HG02588 (cell line): ENCODE data around the gene SLC45A2.
"Not testable (repeated sequence)": the region's sequence is repeated elsewhere in the genome, so short reads cannot be mapped to it uniquely, and the experiment has no call there.

Experiments
- ATAC-seq: cut with Tn5 transposase; IDR thresholded peaks from one replicate; pipeline ENCODE4 v1.9.1; 2021; ENCODE audit warnings: mild to moderate bottlenecking, moderate library complexity; ENCODE audit not compliant: unreplicated experiment

The SLC45A2 gene

DNA sequence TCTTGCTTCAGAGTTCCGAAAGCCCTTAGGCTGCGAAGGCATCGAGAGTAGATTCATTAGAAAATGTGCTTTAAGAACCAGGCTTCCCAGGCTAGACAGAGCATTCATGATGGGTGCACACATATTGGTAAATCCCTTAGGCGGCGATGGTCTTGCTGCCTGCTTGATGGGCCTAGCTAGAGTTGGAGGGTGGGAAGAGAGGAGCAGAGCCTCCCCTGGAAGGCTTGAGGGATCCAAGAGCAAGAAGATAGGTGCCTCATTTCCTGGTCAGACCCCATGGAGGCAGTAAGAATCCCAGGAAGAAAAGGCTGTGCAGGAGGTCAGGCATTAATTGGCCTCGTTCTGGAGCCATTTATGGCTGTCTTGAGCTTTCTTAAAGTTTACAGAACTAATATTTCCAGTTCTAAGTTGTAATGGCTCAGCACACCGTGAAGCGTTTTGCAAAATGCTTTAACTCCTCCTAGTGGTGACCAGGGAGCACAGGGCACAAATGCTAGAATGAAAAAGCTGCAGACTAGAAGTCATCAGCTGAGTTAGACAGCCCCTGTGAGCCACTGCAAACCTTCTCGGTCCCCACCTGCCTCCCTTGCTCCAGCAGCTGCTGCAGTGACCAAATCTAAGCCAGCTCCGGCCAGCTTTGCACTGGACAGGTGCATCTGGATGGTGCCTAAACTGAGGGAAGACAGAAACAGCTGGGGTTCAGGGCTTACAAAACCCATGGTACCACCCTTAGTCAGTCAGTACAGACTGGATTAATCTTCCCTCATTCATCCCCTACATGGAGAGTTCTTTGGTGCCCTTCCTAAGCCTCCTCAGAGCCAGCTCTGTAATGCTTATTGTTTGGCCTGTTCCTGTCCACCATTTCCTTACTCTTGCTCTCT, 14.7 kb downstream of the SLC45A2 start:
- peak; percentile 65 for ATAC-seq

DNA sequence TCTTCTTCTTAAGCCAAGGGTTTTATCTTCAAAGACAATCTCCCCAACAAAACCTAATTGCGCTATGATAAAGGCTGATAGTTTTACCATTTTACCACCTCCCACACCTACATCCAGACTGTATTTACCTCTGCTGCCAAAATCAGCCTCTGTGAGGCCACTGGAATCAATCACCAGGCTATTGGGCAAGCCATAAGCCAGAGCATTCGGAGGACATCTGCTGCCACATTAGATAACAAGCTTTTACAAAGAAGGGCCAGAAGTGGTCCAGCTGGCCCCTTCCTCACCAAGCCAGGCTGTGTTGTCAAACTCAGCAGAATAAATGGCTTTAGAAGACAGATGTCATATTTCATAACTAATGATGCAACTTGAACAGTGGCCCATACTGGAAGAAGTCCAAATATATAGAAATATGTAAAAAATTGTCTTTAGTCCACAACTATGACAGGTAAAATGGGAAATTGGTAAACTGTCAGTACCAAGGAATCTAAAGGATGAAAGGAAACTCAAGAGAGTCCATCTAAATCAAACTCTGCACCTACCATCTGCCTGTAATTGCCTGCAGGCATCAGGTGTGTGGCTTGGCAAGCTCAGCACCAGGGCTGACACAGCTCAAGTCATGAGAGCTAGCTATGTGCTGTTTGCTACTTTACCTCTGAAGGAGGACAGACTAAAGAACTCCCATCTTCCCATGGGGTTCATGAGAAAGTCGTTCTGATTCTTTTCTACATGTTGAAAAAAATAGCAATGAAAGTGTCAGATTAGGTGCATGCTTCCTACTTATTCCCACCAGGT, 16.1 kb downstream of the SLC45A2 start:
- no peak for ATAC-seq

DNA sequence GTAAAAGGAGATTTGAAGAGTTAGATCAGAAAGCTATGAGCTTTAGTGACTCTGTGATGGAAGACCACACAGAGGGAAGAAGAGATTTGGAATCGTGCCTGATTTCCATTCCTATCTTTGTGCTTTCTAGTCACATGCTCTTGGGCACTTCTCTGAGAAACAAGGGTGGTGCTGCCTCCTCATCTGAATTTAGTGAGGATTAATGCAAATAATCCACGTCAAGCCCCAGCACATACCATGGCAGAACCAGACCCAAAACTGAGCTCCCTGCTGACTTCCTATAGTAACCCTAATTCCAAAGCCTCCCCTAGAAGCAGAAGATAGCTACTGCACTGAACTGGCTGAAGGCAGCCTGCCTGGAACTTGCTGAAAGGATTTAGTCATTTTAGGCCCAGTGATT, 17.7 kb downstream of the SLC45A2 start:
- ATAC-seq = no peak

DNA sequence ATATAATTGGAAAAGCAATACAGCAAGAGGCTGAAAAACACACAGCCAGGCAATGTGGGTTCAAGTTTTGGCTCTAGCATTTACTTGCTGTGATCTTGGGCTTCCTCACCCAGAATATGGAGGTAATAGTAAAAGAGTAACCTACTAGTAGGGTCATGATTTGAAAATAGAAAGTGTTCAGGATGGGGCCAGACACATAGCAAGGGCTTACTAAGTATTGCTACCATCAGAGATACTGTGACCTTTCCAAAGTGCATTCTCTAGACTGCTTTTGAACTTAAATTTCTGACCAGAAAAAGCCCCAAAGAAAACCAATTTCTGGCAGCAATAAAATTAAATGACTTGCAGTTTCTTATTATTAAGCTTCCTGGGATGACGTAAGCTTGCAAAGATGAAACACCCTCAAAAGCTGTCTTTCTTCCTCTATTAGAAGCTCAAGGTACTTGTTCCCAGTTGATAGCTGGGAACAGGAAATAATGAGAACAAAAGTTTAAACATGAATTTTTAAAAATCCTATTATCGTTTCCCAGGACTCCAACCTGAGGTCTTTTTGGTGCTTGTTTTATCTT, 20.3 kb downstream of the SLC45A2 start:
- no peak for ATAC-seq

DNA sequence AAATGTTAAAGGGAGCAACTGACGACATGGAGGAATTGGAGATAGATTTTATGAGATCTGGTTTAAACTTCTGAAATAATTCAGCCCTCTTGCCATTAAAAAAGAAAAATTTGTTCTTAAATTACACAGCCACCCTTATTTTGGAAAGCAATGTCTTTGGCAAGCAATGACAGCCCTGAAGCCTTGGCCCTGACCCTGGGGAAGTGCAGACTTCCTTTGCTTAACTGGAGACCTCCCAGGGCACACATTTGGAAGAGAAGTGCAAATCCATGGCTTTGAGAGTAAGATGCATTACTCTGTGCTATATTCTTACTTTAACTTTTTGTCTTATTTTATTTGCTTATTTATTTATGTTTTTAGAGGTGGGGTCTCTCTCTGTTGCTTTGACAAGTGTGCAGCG, 26.3 kb downstream of the SLC45A2 start:
- no peak for ATAC-seq

DNA sequence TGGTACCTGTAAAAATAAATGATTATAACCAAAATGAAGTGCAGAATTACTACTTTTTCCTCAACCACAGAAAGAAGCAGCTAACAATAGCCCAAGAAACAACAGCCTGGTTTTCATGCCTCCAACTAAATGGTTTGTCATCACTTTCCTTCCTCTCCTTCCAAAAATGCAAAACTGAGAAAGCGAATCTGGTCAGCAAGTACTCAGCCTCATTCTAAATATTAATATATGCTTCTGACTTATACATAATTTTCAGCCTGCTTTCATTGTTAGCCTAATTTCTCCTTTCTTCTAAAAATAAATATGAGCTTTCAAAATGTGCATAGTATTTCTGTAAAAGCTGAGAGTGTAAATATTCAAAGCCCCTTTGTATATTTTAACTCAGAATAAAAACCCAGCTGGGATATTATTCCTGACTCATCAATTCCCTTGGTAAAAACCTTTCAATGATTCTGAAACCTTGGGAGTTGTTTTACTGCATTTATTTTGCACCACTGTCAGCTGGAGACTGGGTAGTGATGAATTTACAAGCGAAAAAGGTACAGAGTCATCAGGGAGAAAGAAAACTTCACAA, 26.8 kb downstream of the SLC45A2 start:
- ATAC-seq = no peak

DNA sequence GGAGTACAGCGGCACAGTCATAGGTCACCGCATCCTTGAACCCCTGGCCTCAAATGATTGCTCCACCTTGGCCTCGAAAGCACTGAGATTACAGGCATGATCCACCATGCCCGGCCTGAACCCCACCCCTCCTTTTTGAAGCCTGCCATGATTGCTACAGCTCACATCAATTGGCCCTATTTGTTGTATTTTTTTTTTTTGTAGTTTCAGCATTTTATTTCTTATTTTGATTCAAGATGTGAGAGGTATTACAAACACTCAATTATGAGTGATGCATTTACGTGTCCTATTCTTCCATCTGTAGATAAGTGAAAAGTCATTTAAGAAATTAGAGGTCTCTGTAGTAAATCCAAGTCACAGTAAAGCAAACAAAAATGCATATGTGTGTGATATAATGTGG, 32.3 kb downstream of the SLC45A2 start:
- ATAC-seq = not testable (repeated sequence)

DNA sequence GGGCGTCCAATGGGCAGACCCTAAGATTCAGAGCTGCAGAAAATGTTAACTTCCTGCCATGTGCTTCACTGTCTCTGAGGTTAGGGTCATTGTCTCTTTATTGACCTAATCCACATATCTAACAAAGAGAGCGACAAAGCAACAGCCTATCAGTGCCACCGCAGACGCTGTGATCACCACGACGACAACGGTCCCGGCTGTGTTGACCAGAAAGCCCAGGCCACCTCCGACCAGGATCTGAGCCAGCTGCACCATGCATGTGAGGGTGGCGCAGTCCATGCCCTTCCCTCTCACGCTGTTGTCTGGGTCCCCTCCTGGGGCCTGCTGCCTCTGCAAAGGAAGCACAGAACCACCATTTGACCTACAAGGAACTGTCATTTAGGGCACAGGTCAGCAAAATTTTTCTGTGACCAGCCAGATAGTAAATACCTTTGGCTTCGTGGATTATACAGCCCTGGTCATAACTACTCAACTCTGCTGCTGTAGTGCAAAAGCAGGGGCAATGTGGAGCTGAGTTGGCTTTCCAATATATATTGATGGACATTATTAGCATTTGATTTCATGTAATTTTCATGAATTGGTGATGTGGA, 39.9 kb downstream of the SLC45A2 start:
- ATAC-seq = no peak

DNA sequence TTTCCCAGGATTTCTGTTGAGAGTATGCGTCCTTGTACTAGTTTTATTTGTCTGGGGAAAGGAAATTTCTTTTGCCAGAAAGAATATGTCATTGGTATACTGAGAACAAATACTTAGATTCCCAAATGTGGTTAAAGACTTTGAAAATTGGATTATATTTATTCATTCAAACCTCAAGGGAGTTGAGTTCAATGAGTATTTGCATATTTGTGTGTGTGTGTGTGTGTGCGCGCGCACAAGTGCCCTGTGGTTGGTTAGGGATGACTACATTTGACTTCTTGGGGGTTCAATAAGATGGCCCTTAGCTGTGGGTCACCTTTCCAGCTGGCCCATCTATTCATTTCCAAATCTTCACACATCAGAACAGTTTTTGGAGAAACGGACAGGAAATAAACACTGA, 43.4 kb downstream of the SLC45A2 start:
- ATAC-seq = no peak

DNA sequence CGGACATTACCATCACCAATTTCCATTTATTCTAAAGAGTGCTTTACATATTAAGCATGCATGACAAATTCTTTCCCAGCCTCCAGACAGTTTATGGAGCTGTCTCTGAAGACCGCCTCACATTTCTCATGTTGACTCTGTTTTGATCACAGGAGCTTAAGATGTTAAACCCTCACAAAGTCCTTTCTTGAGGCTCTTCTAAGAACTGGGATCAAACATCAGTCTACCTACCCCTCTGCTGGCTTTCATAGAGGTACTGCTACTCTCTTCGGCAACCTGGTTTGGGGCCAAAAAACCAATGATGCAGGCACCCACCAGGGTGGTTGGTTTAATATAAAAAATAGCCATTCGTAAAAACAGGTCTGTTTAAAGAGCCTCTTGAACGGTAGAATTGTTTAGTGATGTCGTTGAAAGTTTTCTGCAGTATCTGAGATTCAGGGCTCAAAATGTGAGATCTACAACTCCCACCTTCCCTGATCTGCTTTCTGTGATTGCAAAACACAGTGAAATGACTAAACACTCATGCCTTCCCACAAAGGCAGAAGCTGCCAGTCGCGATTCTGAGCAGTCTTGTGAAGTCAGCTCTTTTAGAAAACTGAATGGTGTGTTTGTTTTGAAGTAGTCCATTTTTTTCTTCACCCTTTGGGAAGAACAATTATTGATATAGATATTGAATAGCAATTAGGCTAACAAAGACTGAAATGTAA, 44.8 kb downstream of the SLC45A2 start:
- no peak for ATAC-seq

DNA sequence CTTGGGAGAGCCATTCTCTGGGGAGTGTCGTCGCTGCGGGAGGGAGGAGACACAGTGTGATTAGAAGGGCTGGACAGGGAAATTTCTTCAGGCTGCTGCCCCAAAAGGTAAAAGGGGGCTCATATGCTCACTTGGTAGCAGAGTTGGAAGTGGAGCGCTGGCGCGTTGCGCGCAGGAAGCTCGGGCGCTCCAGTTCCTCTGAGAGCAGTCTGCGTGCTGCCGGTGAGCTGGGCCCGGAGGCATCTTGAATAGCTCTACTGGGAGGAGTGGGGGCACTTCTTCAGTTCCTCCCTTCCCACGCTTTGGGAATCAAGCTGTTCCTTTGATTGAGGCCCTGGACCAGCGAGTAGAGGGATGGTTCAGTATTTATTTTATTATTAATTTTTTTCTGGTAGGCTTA, 45.6 kb downstream of the SLC45A2 start:
- ATAC-seq = no peak

DNA sequence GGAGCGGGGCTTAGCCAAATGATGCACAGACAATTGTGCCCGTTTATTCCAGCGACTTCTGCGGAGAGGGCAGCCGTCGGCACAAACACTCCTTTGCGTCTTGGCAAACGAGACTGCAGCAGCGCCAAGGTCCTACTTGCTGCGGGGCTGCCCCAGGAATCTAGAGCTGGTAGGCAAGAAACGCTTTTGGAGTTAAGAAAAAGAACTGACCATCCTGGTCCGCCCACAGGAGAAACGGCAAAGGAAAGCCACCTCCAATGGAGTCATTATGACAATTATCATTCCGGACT, 46.0 kb downstream of the SLC45A2 start:
- ATAC-seq = no peak

DNA sequence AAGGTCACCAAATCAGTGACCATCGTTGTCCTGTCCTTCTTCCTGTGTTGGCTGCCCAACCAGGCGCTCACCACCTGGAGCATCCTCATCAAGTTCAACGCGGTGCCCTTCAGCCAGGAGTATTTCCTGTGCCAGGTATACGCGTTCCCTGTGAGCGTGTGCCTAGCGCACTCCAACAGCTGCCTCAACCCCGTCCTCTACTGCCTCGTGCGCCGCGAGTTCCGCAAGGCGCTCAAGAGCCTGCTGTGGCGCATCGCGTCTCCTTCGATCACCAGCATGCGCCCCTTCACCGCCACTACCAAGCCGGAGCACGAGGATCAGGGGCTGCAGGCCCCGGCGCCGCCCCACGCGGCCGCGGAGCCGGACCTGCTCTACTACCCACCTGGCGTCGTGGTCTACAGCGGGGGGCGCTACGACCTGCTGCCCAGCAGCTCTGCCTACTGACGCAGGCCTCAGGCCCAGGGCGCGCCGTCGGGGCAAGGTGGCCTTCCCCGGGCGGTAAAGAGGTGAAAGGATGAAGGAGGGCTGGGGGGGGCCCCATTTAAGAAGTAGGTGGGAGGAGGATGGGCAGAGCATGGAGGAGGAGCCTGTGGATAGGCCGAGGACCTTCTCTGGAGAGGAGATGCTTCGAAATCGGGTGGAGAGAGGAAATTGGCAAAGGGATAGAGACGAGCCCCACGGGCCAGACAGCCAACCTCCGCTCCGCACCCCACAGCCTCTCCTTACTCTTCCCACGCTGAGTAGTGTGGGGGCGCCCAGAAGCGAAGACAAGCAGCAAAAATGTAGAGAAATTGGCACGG, 46.6 kb downstream of the SLC45A2 start:
- ATAC-seq = no peak

DNA sequence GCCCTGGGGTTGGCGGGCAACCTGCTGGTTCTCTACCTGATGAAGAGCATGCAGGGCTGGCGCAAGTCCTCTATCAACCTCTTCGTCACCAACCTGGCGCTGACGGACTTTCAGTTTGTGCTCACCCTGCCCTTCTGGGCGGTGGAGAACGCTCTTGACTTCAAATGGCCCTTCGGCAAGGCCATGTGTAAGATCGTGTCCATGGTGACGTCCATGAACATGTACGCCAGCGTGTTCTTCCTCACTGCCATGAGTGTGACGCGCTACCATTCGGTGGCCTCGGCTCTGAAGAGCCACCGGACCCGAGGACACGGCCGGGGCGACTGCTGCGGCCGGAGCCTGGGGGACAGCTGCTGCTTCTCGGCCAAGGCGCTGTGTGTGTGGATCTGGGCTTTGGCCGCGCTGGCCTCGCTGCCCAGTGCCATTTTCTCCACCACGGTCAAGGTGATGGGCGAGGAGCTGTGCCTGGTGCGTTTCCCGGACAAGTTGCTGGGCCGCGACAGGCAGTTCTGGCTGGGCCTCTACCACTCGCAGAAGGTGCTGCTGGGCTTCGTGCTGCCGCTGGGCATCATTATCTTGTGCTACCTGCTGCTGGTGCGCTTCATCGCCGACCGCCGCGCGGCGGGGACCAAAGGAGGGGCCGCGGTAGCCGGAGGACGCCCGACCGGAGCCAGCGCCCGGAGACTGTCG, 47.3 kb downstream of the SLC45A2 start:
- ATAC-seq = no peak

DNA sequence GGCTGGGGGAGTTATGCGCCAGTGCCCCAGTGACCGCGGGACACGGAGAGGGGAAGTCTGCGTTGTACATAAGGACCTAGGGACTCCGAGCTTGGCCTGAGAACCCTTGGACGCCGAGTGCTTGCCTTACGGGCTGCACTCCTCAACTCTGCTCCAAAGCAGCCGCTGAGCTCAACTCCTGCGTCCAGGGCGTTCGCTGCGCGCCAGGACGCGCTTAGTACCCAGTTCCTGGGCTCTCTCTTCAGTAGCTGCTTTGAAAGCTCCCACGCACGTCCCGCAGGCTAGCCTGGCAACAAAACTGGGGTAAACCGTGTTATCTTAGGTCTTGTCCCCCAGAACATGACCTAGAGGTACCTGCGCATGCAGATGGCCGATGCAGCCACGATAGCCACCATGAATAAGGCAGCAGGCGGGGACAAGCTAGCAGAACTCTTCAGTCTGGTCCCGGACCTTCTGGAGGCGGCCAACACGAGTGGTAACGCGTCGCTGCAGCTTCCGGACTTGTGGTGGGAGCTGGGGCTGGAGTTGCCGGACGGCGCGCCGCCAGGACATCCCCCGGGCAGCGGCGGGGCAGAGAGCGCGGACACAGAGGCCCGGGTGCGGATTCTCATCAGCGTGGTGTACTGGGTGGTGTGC, 48.0 kb downstream of the SLC45A2 start, which contains the start of gene RXFP3:
TSS of gene RXFP3 (plus strand) at position 6 of the 636 bp plus-strand sequence. CDS start at position 361, 355 bp downstream.
- ATAC-seq = no peak

DNA sequence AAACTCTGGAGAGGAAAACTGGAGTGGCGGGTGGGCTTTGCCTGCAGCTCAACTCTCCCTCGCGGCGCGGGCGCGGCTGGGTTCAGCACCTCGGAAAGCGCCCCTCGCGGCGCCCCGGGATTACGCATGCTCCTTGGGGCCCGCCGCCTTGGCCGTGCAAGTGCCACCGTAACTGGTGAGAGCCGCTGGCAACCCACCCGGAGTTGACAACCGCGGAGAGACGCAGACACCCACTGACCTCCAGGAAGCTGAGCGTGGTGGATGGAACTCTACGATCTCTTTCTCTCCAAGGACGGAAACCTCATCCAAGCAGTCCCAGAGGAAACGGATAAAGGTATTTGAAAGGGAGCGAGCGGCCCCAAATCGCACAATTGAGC, 48.5 kb downstream of the SLC45A2 start:
- ATAC-seq = no peak

DNA sequence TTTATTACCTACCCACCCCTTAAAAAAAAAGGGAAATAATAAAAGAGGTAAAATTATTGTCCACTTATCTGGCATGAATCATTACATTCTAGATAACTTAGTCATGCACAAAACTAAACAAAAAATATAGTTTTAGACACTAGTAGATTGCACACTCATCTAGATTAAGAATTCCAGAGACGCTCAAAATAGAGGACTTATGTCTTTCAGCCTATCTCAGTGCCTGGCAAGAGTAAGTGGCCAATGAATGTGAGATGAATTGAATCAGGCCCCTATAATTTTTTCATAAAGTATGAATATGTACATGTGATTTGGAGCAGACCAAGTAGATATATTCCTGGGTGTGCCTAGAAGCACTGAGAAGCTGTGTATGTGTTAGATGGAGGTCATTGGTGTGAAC, 50.3 kb downstream of the SLC45A2 start:
- peak; percentile 9 for ATAC-seq

DNA sequence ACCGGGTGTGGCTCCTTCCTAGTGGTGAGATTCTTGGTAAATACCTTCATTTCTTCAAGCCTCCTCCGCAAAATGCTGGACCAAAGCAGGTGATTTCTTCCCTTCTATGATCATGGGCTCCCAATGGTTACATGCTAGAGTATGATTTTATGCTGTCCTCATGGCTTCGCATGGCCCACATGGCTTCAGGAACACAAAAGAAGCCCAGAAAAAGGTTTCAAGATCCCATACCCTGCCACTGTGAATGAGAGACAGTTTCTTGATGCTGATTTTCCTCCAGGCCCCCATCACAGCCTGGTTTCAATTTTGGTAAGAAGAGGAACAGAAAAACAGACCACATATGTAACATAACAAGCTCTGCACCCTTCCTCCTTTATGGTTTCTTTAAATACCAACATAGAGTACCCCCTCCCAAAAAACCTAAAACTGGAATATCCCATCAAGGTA, 50.7 kb downstream of the SLC45A2 start:
- peak; percentile 76 for ATAC-seq

DNA sequence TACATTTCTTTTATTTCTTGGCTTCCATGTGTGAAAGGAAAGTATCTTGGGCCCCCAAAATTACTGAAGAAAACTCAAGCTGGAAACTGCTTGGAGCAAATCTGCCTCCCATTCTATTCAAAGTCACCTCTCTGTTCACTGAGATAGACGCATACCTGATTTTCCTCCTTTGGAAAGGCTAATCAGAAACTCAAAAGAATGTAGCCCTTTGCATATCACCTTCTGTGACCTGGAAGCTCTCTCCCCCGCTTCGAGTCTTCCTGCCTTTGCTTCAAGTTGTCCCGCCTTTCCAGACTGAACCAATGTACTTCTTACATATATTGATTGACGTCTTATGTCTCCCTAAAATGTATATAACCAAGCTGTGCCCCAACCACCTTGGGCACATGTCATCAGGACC, 53.4 kb downstream of the SLC45A2 start:
- no peak for ATAC-seq
